Activated naive CD8-positive, alpha-beta T cell treated with anti-CD3 and anti-CD28 coated beads, Interleukin-2, amount 10 ng/mL, durations not matched to agents 7 days and 5 days (primary cell): ENCODE data around the gene BRCA2. TPM values are rescaled to one million over a fixed set of nuclear protein-coding genes. Genes with fewer than 3 reads are reported as not detected.

ENCODE experiments used
- total RNA-seq, 2 experiments: library from RNA; stranded (reverse); gene quantifications; one replicate each; pipeline ENCODE4 v1.2.3, GENCODE V29; 2021

BRCA2 gene
- total RNA-seq, 2 experiments from 2014 or later = 25.2 to 26.7 TPM

Other genes starting within 250 kb of the BRCA2 start
- not detected for gene ZAR1L, start 145 bp upstream of the BRCA2 start, total RNA-seq
- 10 to 100 TPM; 48.4 to 53.0 TPM for gene N4BP2L1, start 112.6 kb downstream of the BRCA2 start, total RNA-seq
- 100 to 1,000 TPM; 160 to 180 TPM for gene N4BP2L2, start 223.3 kb downstream of the BRCA2 start, total RNA-seq